Tibial nerve (tissue), 4 donors: ENCODE data around the gene TESK1. TPM values are rescaled to one million over a fixed set of nuclear protein-coding genes. Genes with fewer than 3 reads are reported as not detected.
A peak's percentile ranks its signal among the peaks of the same experiment; 100 is the strongest.
"Not testable (repeated sequence)": the region's sequence is repeated elsewhere in the genome, so short reads cannot be mapped to it uniquely, and the experiment has no call there.

Experiments used
- DNase-seq, 2 donors: peaks; one replicate each; pipeline ENCODE4 v3.0.0-alpha.2; 2019; ENCODE audit warnings: low spot score in 2 of 2
- H3K27ac ChIP-seq, 4 donors: fragments of 200-600 bp; sonication (generic) in 3 of 4; one replicate each; pipeline ENCODE4 v1.5.1; 2017 to 2019; ENCODE audit warnings: mild to moderate bottlenecking in 1 of 4
- H3K27me3 ChIP-seq, 2 donors: fragments of 200-600 bp; sonication (generic) in 1 of 2; one replicate each; pipeline versions ENCODE4 v1.5.1 to v1.6.0; 2017 to 2019
- H3K36me3 ChIP-seq, 3 donors: fragments of 200-600 bp; sonication (generic); one replicate each; pipeline ENCODE4 v1.5.1; 2018 to 2019
- H3K4me1 ChIP-seq, 4 donors: fragments of 200-600 bp; sonication (generic) in 3 of 4; one replicate each; pipeline ENCODE4 v1.5.1; 2017 to 2019
- H3K4me3 ChIP-seq, 4 donors: fragments of 200-600 bp; sonication (generic) in 3 of 4; one replicate each; pipeline ENCODE4 v1.5.1; 2017 to 2019; ENCODE audit warnings: mild to moderate bottlenecking in 1 of 4, moderate library complexity in 1 of 4
- H3K9me3 ChIP-seq, 4 donors: fragments of 200-600 bp; sonication (generic) in 3 of 4; one replicate each; pipeline ENCODE4 v1.5.1; 2017 to 2019
- EP300 ChIP-seq, 2 donors: sonication (generic); formaldehyde crosslinking; IDR thresholded peaks; one replicate each; pipeline ENCODE4 v1.6.1; 2017; ENCODE audit warnings: antibody characterized with exemption in 2 of 2, mild to moderate bottlenecking in 1 of 2
- POLR2A ChIP-seq, 2 donors: fragments of 450-650 bp; IDR thresholded peaks; one replicate each; pipeline ENCODE4 v1.6.1; 2017; ENCODE audit warnings: antibody characterized with exemption in 2 of 2, mild to moderate bottlenecking in 2 of 2, moderate library complexity in 2 of 2
- WGBS, 2 donors: methylation state at CpG; one replicate each; pipeline ENCODE4 v1.1.5; 2018; 5-methylcytosine and 5-hydroxymethylcytosine counted together
- total RNA-seq, 4 donors: library from RNA; depleted of rRNA; stranded (reverse); fragments of >200 nt; gene quantifications; one replicate each; pipeline ENCODE4 v1.1.0, GENCODE V29; 2016
- TF ChIP-seq, protein P1 (sequence below), 5 experiments: fragments of 200-600 bp in 3 of 5; fragments of 450-650 bp in 2 of 5; sonication (generic) in 3 of 5; IDR thresholded peaks; one replicate each; pipeline ENCODE4 v1.5.1; 2016 to 2019; ENCODE audit warnings: antibody characterized with exemption in 5 of 5, mild to moderate bottlenecking in 3 of 5, moderate library complexity in 2 of 5

TESK1 gene
- total RNA-seq, 4 donors from 2014 or later: 29.3 to 40.0 (median 35.6) TPM

DNA sequence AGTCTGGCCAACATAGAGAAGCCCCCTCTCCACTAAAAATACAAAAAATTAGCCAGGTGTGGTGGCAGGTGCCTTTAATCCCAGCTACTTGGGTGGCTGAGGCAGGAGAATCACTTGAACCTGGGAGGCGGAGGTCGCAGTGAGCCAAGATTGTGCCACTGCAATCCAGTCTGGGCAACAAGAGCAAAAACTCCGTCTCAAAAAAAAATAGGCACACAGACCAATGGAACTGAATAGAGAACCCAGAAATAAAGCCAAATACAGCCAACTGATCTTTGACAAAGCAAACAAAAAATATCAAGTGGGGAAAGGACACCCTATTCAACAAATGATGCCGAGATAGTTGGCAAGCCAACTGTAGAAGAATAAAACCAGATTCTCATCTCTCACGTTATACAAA, 16.6 kb upstream of the TESK1 start:
- Histone ChIP-seq H3K36me3 (peaks cover 0 to 11% (median 0%) of the 10 kb centered on the region in 3 donors), H3K9me3 (peaks cover 0 to 17% (median 4%) of the 10 kb centered on the region in 4 donors)
- not testable (repeated sequence) for H3K27me3 ChIP-seq, DNase-seq, H3K4me1 ChIP-seq, H3K4me3 ChIP-seq, H3K27ac ChIP-seq
- 94 to 96% methylated on average over 5 of the region's 5 CpGs for WGBS, 2 donors

DNA sequence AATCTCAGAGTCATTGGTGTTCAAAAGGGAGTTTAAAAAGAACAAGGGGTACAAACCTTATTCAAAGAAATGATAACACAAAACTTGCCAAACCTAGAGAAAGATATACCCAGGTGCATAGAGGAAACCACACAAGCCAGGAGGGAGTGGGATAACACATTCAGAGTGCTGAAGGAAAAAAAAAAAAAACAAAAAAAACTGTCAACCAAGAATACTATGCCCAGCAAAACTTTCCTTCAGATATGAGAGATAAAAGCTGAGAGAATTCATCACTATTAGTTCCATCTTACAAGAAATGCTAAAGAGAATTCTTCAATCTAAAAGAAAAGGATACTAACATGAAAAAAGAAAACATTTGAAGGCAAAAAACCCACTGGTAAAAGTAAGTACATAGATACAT, 11.5 kb upstream of the TESK1 start:
- no peaks in the 10 kb centered on the region for H3K4me1 ChIP-seq
- H3K27ac ChIP-seq: no peak overlapping the region
- H3K9me3 ChIP-seq: peaks cover 0 to 16% (median 6%) of the 10 kb centered on the region in 4 donors
- H3K36me3 ChIP-seq: peaks cover 0 to 16% (median 0%) of the 10 kb centered on the region in 3 donors
- H3K27me3 ChIP-seq: no peaks in the 10 kb centered on the region
- no peak for DNase-seq
- TF ChIP-seq, protein P1, sequence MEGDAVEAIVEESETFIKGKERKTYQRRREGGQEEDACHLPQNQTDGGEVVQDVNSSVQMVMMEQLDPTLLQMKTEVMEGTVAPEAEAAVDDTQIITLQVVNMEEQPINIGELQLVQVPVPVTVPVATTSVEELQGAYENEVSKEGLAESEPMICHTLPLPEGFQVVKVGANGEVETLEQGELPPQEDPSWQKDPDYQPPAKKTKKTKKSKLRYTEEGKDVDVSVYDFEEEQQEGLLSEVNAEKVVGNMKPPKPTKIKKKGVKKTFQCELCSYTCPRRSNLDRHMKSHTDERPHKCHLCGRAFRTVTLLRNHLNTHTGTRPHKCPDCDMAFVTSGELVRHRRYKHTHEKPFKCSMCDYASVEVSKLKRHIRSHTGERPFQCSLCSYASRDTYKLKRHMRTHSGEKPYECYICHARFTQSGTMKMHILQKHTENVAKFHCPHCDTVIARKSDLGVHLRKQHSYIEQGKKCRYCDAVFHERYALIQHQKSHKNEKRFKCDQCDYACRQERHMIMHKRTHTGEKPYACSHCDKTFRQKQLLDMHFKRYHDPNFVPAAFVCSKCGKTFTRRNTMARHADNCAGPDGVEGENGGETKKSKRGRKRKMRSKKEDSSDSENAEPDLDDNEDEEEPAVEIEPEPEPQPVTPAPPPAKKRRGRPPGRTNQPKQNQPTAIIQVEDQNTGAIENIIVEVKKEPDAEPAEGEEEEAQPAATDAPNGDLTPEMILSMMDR (IDR thresholded peaks at IDR 0.05): no peak
- TF ChIP-seq EP300 (IDR thresholded peaks at IDR 0.05) (no peak), POLR2A (IDR thresholded peaks at IDR 0.05) (no peak)
- no peak overlapping the region for H3K4me3 ChIP-seq

DNA sequence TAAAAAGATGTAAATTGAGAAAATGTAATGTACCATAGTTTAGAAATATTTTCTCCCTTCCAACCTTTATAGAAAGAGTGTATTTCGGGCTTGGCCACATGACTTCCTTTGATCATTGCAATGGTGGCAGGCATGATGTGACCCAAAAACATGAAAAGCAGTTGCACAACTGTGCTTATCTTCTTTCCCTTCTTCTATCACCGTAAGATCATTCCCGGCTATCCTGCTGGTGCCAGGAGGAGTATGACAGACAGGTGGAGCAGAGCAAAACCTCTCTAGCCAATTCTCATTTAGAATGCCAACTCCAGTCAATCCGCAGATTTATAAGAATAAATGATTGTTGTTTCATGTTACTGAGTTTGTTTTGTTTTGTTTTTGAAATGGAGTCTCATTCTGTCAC, 10.6 kb upstream of the TESK1 start:
- Histone ChIP-seq H3K27me3 (no peaks in the 10 kb centered on the region), H3K9me3 (peaks cover 0 to 16% (median 6%) of the 10 kb centered on the region in 4 donors), H3K4me3 (no peak overlapping the region), H3K27ac (no peak overlapping the region), H3K36me3 (peaks cover 0 to 16% (median 0%) of the 10 kb centered on the region in 3 donors), H3K4me1 (no peaks in the 10 kb centered on the region)
- WGBS, 2 donors: 95 to 98% methylated on average over 4 of the region's 4 CpGs
- no peak for TF ChIP-seq POLR2A (IDR thresholded peaks at IDR 0.05)
- TF ChIP-seq, protein P1 (IDR thresholded peaks at IDR 0.05): no peak
- TF ChIP-seq EP300 (IDR thresholded peaks at IDR 0.05): no peak
- DNase-seq: no peak

- H3K9me3 ChIP-seq: peaks cover 0 to 16% (median 6%) of the 10 kb centered on the region in 4 donors
- 90 to 93% methylated on average over 2 of the region's 2 CpGs for WGBS, 2 donors
- not testable (repeated sequence) for H3K27ac ChIP-seq, H3K4me1 ChIP-seq, H3K27me3 ChIP-seq, DNase-seq, H3K4me3 ChIP-seq
- H3K36me3 ChIP-seq: peaks cover 0 to 15% (median 0%) of the 10 kb centered on the region in 3 donors
These were observed 8.2 kb upstream of the TESK1 start for GRCh38 chr9:35596907-35597306.

DNA sequence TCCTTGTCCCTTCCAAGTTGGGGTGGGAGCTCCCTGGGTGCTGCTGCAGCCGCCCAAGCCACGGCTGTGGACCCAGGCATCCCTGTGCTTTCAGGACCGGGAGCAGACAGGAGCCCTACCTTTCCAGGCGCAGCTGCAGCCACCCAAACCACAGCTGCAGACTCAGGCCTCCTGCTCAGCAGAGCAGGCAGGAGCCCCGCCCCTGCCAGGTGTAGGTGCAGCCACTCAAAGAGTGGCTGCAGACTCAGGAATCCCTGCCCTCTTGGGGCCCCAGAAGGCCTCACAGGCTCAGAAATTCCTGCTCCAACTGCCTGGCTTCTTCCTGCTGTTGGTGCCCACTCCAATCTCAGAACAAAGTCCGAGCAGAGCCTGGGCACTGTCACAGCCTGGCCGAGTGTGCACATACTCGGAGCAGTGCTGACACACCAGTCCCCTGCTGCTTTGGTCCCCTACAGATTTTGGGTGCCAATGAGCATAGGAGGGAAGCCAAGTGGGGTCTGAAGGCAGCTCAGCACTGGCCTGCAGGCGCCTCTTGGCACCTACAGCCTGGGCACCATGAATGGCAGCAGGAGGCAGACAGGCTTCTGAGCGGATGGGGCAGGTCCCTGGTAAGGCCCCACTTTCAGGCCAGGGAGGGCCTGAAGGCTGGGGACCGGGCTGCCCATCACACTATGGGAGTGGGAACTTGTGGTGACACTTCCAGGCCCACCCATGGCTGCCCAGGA, 6.0 kb upstream of the TESK1 start:
- H3K36me3 ChIP-seq: peaks cover 0 to 2% (median 0%) of the 10 kb centered on the region in 3 donors
- peaks cover 0 to 1% (median under 1%) of the 10 kb centered on the region in 4 donors for H3K9me3 ChIP-seq
- TF ChIP-seq EP300 (IDR thresholded peaks at IDR 0.05) (no peak), POLR2A (IDR thresholded peaks at IDR 0.05) (no peak)
- TF ChIP-seq, protein P1 (IDR thresholded peaks at IDR 0.05): no peak
- no peak overlapping the region for H3K4me3 ChIP-seq
- peak overlapping the region in 1 of 4 donors; percentile 2 for H3K27ac ChIP-seq
- no peaks in the 10 kb centered on the region for H3K27me3 ChIP-seq
- DNase-seq: no peak
- 78 to 84% methylated on average over 4 to 7 of the region's 11 CpGs for WGBS, 2 donors
- peaks cover 0 to 13% (median 11%) of the 10 kb centered on the region in 4 donors for H3K4me1 ChIP-seq

GRCh38 chr9:35599763-35600604, 5.1 kb upstream of the TESK1 start:
- no peak overlapping the region for H3K4me3 ChIP-seq
- H3K27ac ChIP-seq: no peak overlapping the region
- H3K27me3 ChIP-seq: no peaks in the 10 kb centered on the region
- DNase-seq: no peak
- WGBS, 2 donors: 73 to 78% methylated on average over 8 to 10 of the region's 14 CpGs
- H3K4me1 ChIP-seq: peaks cover 0 to 13% (median 11%) of the 10 kb centered on the region in 4 donors
- H3K9me3 ChIP-seq: no peaks in the 10 kb centered on the region
- H3K36me3 ChIP-seq: no peaks in the 10 kb centered on the region
- TF ChIP-seq POLR2A (IDR thresholded peaks at IDR 0.05): no peak
- TF ChIP-seq, protein P1 (IDR thresholded peaks at IDR 0.05): no peak
- no peak for TF ChIP-seq EP300 (IDR thresholded peaks at IDR 0.05)
